IPS DF 6.9 (cell line): ENCODE measurements around the gene IDH3A.

Experiments
- DNase-seq: peaks from one replicate; pipeline ENCODE4 v3.0.0-alpha.2; 2013; ENCODE audit warnings: low read depth, low spot score
- H3K27ac ChIP-seq: one replicate; pipeline ENCODE4 v1.5.1; 2013; ENCODE audit warnings: low read length, control low read depth
- H3K27me3 ChIP-seq: 2 replicates; pipeline ENCODE4 v1.6.1; 2013; ENCODE audit warnings: mild to moderate bottlenecking, low read length; ENCODE audit not compliant: control insufficient read depth, insufficient read depth
- H3K36me3 ChIP-seq: 2 replicates; pipeline ENCODE4 v1.6.1; 2013; ENCODE audit warnings: low read length; ENCODE audit not compliant: control insufficient read depth, insufficient read depth
- H3K4me1 ChIP-seq: 2 replicates; pipeline ENCODE4 v1.6.1; 2013; ENCODE audit warnings: low read length; ENCODE audit not compliant: control insufficient read depth, insufficient read depth
- H3K4me3 ChIP-seq: 2 replicates; pipeline ENCODE4 v1.5.1; 2013; ENCODE audit warnings: mild to moderate bottlenecking, low read length
- H3K9me3 ChIP-seq: 2 replicates; pipeline ENCODE4 v1.6.1; 2013; ENCODE audit warnings: low read length, inconsistent platforms; ENCODE audit not compliant: control insufficient read depth, insufficient read depth
- WGBS: extraction: QIAGEN DNeasy Blood & Tissue Kit; methylation state at CpG from one replicate; pipeline ENCODE4 v1.1.7; 2013; ENCODE audit warnings: mixed read lengths, missing lambda C conversion rate; ENCODE audit not compliant: insufficient read length, insufficient coverage; 5-methylcytosine and 5-hydroxymethylcytosine counted together

Gene IDH3A

GRCh38 chr15:78149068-78149804 is at the start of gene IDH3A:
Gene IDH3A, plus strand, starts transcription at chr15:78149362. Its CDS starts 42 bp downstream, at chr15:78149404.
- Histone ChIP-seq H3K36me3 (no peaks in the 10 kb centered on the region), H3K9me3 (no peaks in the 10 kb centered on the region), H3K27me3 (no peaks in the 10 kb centered on the region), H3K4me3 (peak within 1 kb of the TSS; percentile 79), H3K4me1 (0 out of 2 replicates have a peak, but pooled peaks cover 2% of the 10 kb centered on the region), H3K27ac (no peak within 1 kb of the TSS)
- no CpG with 5 or more reads among the region's 79 CpGs for WGBS
- peak; percentile 72 for DNase-seq

GRCh38 chr15:78100886-78101285 is 48.3 kb upstream of the IDH3A start:
- H3K27me3 ChIP-seq, result no peaks in the 10 kb centered on the region
- no peaks in the 10 kb centered on the region for H3K4me1 ChIP-seq
- H3K4me3 ChIP-seq, result no peak overlapping the region
- no peaks in the 10 kb centered on the region for H3K36me3 ChIP-seq
- H3K9me3 ChIP-seq, result no peaks in the 10 kb centered on the region
- H3K27ac ChIP-seq, result no peak overlapping the region
- no CpG with 5 or more reads among the region's 2 CpGs for WGBS
- no peak for DNase-seq

- Histone ChIP-seq H3K4me1 (no peaks in the 10 kb centered on the region), H3K27me3 (no peaks in the 10 kb centered on the region), H3K9me3 (no peaks in the 10 kb centered on the region), H3K4me3 (no peak overlapping the region), H3K36me3 (no peaks in the 10 kb centered on the region), H3K27ac (no peak overlapping the region)
- no CpG with 5 or more reads among the region's 5 CpGs for WGBS
- no peak for DNase-seq
Measured at GRCh38 chr15:78101423-78102105, 47.6 kb upstream of the IDH3A start.

- Histone ChIP-seq H3K36me3 (no peaks in the 10 kb centered on the region), H3K4me1 (no peaks in the 10 kb centered on the region), H3K4me3 (no peak overlapping the region), H3K27ac (no peak overlapping the region), H3K27me3 (no peaks in the 10 kb centered on the region), H3K9me3 (no peaks in the 10 kb centered on the region)
- WGBS, result 100% methylated on average over 1 of the region's 1 CpG
- no peak for DNase-seq
Measured at GRCh38 chr15:78102211-78102610, 47.0 kb upstream of the IDH3A start.

GRCh38 chr15:78102741-78103140 is 46.4 kb upstream of the IDH3A start:
- H3K9me3 ChIP-seq, result no peaks in the 10 kb centered on the region
- no peak overlapping the region for H3K4me3 ChIP-seq
- H3K27me3 ChIP-seq, result no peaks in the 10 kb centered on the region
- no peak for DNase-seq
- no peak overlapping the region for H3K27ac ChIP-seq
- no peaks in the 10 kb centered on the region for H3K4me1 ChIP-seq
- H3K36me3 ChIP-seq, result no peaks in the 10 kb centered on the region
- WGBS, result no CpG with 5 or more reads among the region's 6 CpGs

- no peak for DNase-seq
- Histone ChIP-seq H3K27me3 (no peaks in the 10 kb centered on the region), H3K9me3 (no peaks in the 10 kb centered on the region), H3K4me3 (no peak overlapping the region), H3K27ac (no peak overlapping the region), H3K4me1 (no peaks in the 10 kb centered on the region), H3K36me3 (no peaks in the 10 kb centered on the region)
- no CpG with 5 or more reads among the region's 12 CpGs for WGBS
Measured at GRCh38 chr15:78103406-78104118, 45.6 kb upstream of the IDH3A start.

DNA sequence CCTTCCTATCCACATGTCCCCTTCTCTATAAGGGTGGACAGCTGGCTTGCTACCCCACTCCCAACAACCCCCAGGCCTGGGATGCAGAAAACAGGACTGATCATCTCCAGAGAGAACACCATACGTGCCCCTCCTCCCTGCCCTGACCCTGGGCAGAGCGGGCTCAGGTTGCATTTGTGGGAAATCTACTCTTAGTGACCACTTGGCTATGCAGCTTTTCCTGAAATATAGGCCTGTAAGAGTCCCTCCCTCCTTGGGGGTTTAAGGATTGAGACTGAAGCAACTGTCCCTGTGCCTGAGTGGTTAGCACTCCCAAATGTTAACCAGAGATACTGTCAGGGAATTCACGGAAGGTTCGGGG is 45.1 kb upstream of the IDH3A start:
- H3K4me1 ChIP-seq, result no peaks in the 10 kb centered on the region
- H3K9me3 ChIP-seq, result no peaks in the 10 kb centered on the region
- no peaks in the 10 kb centered on the region for H3K36me3 ChIP-seq
- H3K4me3 ChIP-seq, result no peak overlapping the region
- no peak for DNase-seq
- no peak overlapping the region for H3K27ac ChIP-seq
- H3K27me3 ChIP-seq, result no peaks in the 10 kb centered on the region
- no CpG with 5 or more reads among the region's 4 CpGs for WGBS

- Histone ChIP-seq H3K4me3 (no peak overlapping the region), H3K27me3 (no peaks in the 10 kb centered on the region), H3K27ac (no peak overlapping the region), H3K4me1 (no peaks in the 10 kb centered on the region), H3K36me3 (no peaks in the 10 kb centered on the region), H3K9me3 (no peaks in the 10 kb centered on the region)
- WGBS, result no CpG with 5 or more reads among the region's 12 CpGs
- DNase-seq, result no peak
Measured at GRCh38 chr15:78104566-78105475, 44.3 kb upstream of the IDH3A start.

GRCh38 chr15:78105476-78106241 is 43.5 kb upstream of the IDH3A start:
- no CpG with 5 or more reads among the region's 16 CpGs for WGBS
- H3K4me3 ChIP-seq, result no peak overlapping the region
- no peak overlapping the region for H3K27ac ChIP-seq
- no peaks in the 10 kb centered on the region for H3K36me3 ChIP-seq
- no peaks in the 10 kb centered on the region for H3K4me1 ChIP-seq
- no peaks in the 10 kb centered on the region for H3K9me3 ChIP-seq
- no peaks in the 10 kb centered on the region for H3K27me3 ChIP-seq
- no peak for DNase-seq
